ENCODE measurements around the gene PDE4B. TPM values are rescaled to one million over a fixed set of nuclear protein-coding genes. Genes with fewer than 3 reads are reported as not detected.
"Not testable (repeated sequence)": the region's sequence is repeated elsewhere in the genome, so short reads cannot be mapped to it uniquely, and the experiment has no call there.

The PDE4B gene
- total RNA-seq, 1 donor from 2014 or later = 7.6 TPM

DNA sequence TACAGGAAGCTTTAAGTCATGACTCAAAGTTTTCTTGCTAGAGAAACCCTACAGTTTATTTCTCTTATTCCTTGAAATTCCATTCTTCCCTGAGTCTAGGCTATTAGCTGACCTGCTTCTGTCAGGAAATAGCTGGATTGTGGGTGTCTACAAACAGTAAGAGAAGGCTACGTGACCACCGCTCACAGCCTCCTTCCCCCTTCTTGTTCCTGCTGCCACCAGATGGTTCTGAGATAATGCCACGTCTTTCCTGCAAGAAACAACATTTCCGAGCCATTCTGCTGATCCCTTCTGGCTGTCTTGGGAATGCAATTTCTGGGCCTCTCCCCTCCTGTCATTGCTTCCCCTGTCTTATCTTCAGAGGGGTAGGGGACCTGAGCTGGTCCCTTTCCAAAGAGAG is 612.4 kb downstream of the PDE4B start:
- no peak overlapping the region for H3K9ac ChIP-seq (ENCODE audit: low read length)
- no peak for DNase-seq (ENCODE audit: low read depth)
- no peak overlapping the region for H3K4me2 ChIP-seq (ENCODE audit: low read length)
- no peak overlapping the region for H3K4me3 ChIP-seq (ENCODE audit: insufficient read depth, low read depth, low read length)
- FAIRE-seq = no peak
- H3K27me3 ChIP-seq (ENCODE audit: insufficient read depth, low read length) = no peaks in the 10 kb centered on the region
- H3K79me2 ChIP-seq (ENCODE audit: insufficient read depth, low read length) = no peaks in the 10 kb centered on the region
- no peaks in the 10 kb centered on the region for H3K36me3 ChIP-seq (ENCODE audit: insufficient read depth, low read length)
- no peaks in the 10 kb centered on the region for H3K4me1 ChIP-seq (ENCODE audit: insufficient read depth, low read length)
- peaks cover 10% of the 10 kb centered on the region for H3K4me1 Mint-ChIP-seq (ENCODE audit: low read depth, unreplicated experiment)
- peaks cover 7% of the 10 kb centered on the region for H3K9me3 Mint-ChIP-seq (ENCODE audit: unreplicated experiment)
- no peaks in the 10 kb centered on the region for H4K20me1 ChIP-seq (ENCODE audit: insufficient read depth, low read length)
- TF ChIP-seq, protein P1, sequence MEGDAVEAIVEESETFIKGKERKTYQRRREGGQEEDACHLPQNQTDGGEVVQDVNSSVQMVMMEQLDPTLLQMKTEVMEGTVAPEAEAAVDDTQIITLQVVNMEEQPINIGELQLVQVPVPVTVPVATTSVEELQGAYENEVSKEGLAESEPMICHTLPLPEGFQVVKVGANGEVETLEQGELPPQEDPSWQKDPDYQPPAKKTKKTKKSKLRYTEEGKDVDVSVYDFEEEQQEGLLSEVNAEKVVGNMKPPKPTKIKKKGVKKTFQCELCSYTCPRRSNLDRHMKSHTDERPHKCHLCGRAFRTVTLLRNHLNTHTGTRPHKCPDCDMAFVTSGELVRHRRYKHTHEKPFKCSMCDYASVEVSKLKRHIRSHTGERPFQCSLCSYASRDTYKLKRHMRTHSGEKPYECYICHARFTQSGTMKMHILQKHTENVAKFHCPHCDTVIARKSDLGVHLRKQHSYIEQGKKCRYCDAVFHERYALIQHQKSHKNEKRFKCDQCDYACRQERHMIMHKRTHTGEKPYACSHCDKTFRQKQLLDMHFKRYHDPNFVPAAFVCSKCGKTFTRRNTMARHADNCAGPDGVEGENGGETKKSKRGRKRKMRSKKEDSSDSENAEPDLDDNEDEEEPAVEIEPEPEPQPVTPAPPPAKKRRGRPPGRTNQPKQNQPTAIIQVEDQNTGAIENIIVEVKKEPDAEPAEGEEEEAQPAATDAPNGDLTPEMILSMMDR (IDR thresholded peaks at IDR 0.05; ENCODE audit: insufficient read depth, low read depth, low read length) = no peak
- TF ChIP-seq EZH2 (IDR thresholded peaks at IDR 0.05; ENCODE audit: insufficient read depth, low read length) = no peak
- no peak overlapping the region for H3K4me3 Mint-ChIP-seq (ENCODE audit: unreplicated experiment)
- H3K27ac ChIP-seq (ENCODE audit: low read depth, low read length) = no peak overlapping the region
- no peak overlapping the region for H2AFZ ChIP-seq (ENCODE audit: low read depth, low read length)
- no peaks in the 10 kb centered on the region for H3K9me3 ChIP-seq (ENCODE audit: insufficient read depth, low read depth, low read length)
- H3K27ac Mint-ChIP-seq (ENCODE audit: unreplicated experiment) = no peak overlapping the region
- H3K27me3 Mint-ChIP-seq (ENCODE audit: low read depth, unreplicated experiment) = no peaks in the 10 kb centered on the region
- no peaks in the 10 kb centered on the region for H3K36me3 Mint-ChIP-seq (ENCODE audit: low read depth, unreplicated experiment)

DNA sequence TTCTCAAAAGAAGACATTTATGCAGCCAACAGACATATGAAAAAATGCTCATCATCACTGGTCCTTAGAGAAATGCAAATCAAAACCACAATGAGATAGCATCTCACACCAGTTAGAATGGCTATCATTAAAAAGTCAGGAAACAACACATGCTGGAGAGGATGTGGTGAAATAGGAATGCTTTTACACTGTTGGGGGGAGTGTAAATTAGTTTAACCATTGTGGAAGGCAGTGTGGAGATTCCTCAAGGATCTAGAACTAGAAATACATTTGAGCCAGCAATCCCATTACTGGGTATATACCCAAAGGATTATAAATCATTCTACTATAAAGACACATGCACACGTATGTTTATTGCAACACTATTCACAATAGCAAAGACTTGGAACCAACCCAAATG is 618.8 kb downstream of the PDE4B start:
- not testable (repeated sequence) for H3K9ac ChIP-seq (ENCODE audit: low read length); H3K36me3 Mint-ChIP-seq (ENCODE audit: low read depth, unreplicated experiment); H3K4me3 Mint-ChIP-seq (ENCODE audit: unreplicated experiment); H3K27me3 ChIP-seq (ENCODE audit: insufficient read depth, low read length); H3K27ac ChIP-seq (ENCODE audit: low read depth, low read length); FAIRE-seq; H2AFZ ChIP-seq (ENCODE audit: low read depth, low read length); H3K4me1 ChIP-seq (ENCODE audit: insufficient read depth, low read length); H3K27ac Mint-ChIP-seq (ENCODE audit: unreplicated experiment); H3K4me2 ChIP-seq (ENCODE audit: low read length); H3K9me3 ChIP-seq (ENCODE audit: insufficient read depth, low read depth, low read length); H3K79me2 ChIP-seq (ENCODE audit: insufficient read depth, low read length); H3K4me3 ChIP-seq (ENCODE audit: insufficient read depth, low read depth, low read length); H3K36me3 ChIP-seq (ENCODE audit: insufficient read depth, low read length); H4K20me1 ChIP-seq (ENCODE audit: insufficient read depth, low read length); H3K27me3 Mint-ChIP-seq (ENCODE audit: low read depth, unreplicated experiment)
- H3K4me1 Mint-ChIP-seq (ENCODE audit: low read depth, unreplicated experiment) = peaks cover 27% of the 10 kb centered on the region
- peak; percentile 25 for DNase-seq (ENCODE audit: low read depth)
- peaks cover 18% of the 10 kb centered on the region for H3K9me3 Mint-ChIP-seq (ENCODE audit: unreplicated experiment)

DNA sequence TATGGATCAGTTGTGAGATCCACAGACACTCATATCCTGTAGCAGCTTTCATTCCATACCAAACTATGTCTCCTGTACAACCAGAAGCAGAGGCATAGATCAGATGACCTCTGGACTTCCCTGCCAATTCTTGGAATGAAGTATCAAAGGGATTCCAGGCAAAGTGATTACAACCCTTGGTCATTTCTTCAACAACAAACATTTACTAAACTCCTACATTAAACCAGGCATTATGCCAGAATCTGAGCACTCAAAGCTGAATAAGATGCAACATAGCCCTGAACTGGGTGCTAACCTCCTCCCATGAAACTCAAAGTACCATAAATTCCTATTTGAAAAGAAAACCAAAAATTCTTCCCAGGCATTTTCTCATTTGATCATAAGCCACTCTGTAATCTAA is 620.0 kb downstream of the PDE4B start:
- Mint-ChIP-seq H3K36me3 (ENCODE audit: low read depth, unreplicated experiment) (no peaks in the 10 kb centered on the region), H3K27ac (ENCODE audit: unreplicated experiment) (peak overlapping the region; percentile 12), H3K4me1 (ENCODE audit: low read depth, unreplicated experiment) (peaks cover 27% of the 10 kb centered on the region), H3K4me3 (ENCODE audit: unreplicated experiment) (no peak overlapping the region), H3K27me3 (ENCODE audit: low read depth, unreplicated experiment) (no peaks in the 10 kb centered on the region), H3K9me3 (ENCODE audit: unreplicated experiment) (peaks cover 23% of the 10 kb centered on the region)
- H2AFZ ChIP-seq (ENCODE audit: low read depth, low read length) = no peak overlapping the region
- no peaks in the 10 kb centered on the region for H3K27me3 ChIP-seq (ENCODE audit: insufficient read depth, low read length)
- no peak overlapping the region for H3K4me2 ChIP-seq (ENCODE audit: low read length)
- FAIRE-seq (peak; percentile 65), DNase-seq (ENCODE audit: low read depth) (no peak)
- no peak overlapping the region for H3K4me3 ChIP-seq (ENCODE audit: insufficient read depth, low read depth, low read length)
- H3K79me2 ChIP-seq (ENCODE audit: insufficient read depth, low read length) = no peaks in the 10 kb centered on the region
- H3K27ac ChIP-seq (ENCODE audit: low read depth, low read length) = no peak overlapping the region
- no peaks in the 10 kb centered on the region for H4K20me1 ChIP-seq (ENCODE audit: insufficient read depth, low read length)
- H3K4me1 ChIP-seq (ENCODE audit: insufficient read depth, low read length) = no peaks in the 10 kb centered on the region
- TF ChIP-seq, protein P1 (IDR thresholded peaks at IDR 0.05; ENCODE audit: insufficient read depth, low read depth, low read length) = no peak
- TF ChIP-seq EZH2 (IDR thresholded peaks at IDR 0.05; ENCODE audit: insufficient read depth, low read length) = no peak
- no peaks in the 10 kb centered on the region for H3K9me3 ChIP-seq (ENCODE audit: insufficient read depth, low read depth, low read length)
- no peaks in the 10 kb centered on the region for H3K36me3 ChIP-seq (ENCODE audit: insufficient read depth, low read length)
- no peak overlapping the region for H3K9ac ChIP-seq (ENCODE audit: low read length)
